ENCODE data around the gene TIMP4.

TIMP4 gene

GRCh38 chr3:12107071-12107713, 51.5 kb downstream of the TIMP4 start:
- no peak for DNase-seq (ENCODE audit: low read depth in 2 of 2, low spot score in 1 of 2)

Measured in stimulated activated CD8-positive, alpha-beta memory T cell treated with anti-CD3 and anti-CD28 coated beads, Interleukin-4, amount 100 ng/mL, for 1 hour (primary cell).